HepG2 (cell line): Measurements from ENCODE around the gene POU2AF2.

ENCODE experiments used
- EZH2 ChIP-seq: conservative IDR thresholded peaks from 2 replicates; pipeline ENCODE4 v1.6.1; 2012; ENCODE audit warnings: mild to moderate bottlenecking, low read depth, low read length, moderate library complexity
- GABPB1 ChIP-seq: IDR thresholded peaks from 2 replicates; pipeline ENCODE4 v1.6.1; 2016; ENCODE audit warnings: mild to moderate bottlenecking, missing genetic modification reagents, moderate library complexity, missing compliant biosample characterization
- MAFG ChIP-seq: sonication (generic); formaldehyde crosslinking; IDR thresholded peaks from 2 replicates; pipeline ENCODE4 v1.5.1; 2020; ENCODE audit warnings: mild to moderate bottlenecking, missing genetic modification reagents
- NBN ChIP-seq: fragments of 450-650 bp; conservative IDR thresholded peaks from 2 replicates; pipeline ENCODE4 v1.6.1; 2017
- NCOA2 ChIP-seq: sonication (generic); formaldehyde crosslinking; IDR thresholded peaks from 2 replicates; pipeline ENCODE4 v1.8.0; 2022; ENCODE audit warnings: inconsistent platforms
- PHF20 ChIP-seq: sonication (generic); formaldehyde crosslinking; IDR thresholded peaks from 2 replicates; pipeline ENCODE4 v1.5.0; 2020; ENCODE audit warnings: mild to moderate bottlenecking, missing genetic modification reagents
- SUZ12 ChIP-seq: fragments of 150-350 bp; IDR thresholded peaks from 2 replicates; pipeline ENCODE4 v1.6.1; 2014; ENCODE audit warnings: low read depth, low read length
- TCF7 ChIP-seq: sonication (generic); IDR thresholded peaks from 2 replicates; pipeline ENCODE4 v1.6.1; 2016; ENCODE audit warnings: antibody characterized with exemption, low read depth
- ZNF335 ChIP-seq: sonication (generic); formaldehyde crosslinking; IDR thresholded peaks from 2 replicates; pipeline ENCODE4 v1.4.0; 2020; ENCODE audit warnings: missing genetic modification reagents
- TF ChIP-seq, protein P1 (sequence below): sonication (generic); formaldehyde crosslinking; IDR thresholded peaks from 2 replicates; pipeline ENCODE4 v1.5.0; 2020; ENCODE audit warnings: mild to moderate bottlenecking, missing genetic modification reagents, moderate library complexity
- TF ChIP-seq, protein P2 (sequence below): sonication (generic); formaldehyde crosslinking; IDR thresholded peaks from 2 replicates; pipeline ENCODE4 v1.5.0; 2020; ENCODE audit warnings: mild to moderate bottlenecking, low read depth, missing genetic modification reagents, borderline replicate concordance
- TF ChIP-seq, protein P3 (sequence below): sonication (generic); formaldehyde crosslinking; IDR thresholded peaks from 2 replicates; pipeline ENCODE4 v1.8.1; 2023; ENCODE audit warnings: mild to moderate bottlenecking, missing genetic modification reagents
- TF ChIP-seq, protein P4 (sequence below): sonication (generic); formaldehyde crosslinking; IDR thresholded peaks from 2 replicates; pipeline ENCODE4 v1.4.0; 2020; ENCODE audit warnings: missing genetic modification reagents

DNA sequence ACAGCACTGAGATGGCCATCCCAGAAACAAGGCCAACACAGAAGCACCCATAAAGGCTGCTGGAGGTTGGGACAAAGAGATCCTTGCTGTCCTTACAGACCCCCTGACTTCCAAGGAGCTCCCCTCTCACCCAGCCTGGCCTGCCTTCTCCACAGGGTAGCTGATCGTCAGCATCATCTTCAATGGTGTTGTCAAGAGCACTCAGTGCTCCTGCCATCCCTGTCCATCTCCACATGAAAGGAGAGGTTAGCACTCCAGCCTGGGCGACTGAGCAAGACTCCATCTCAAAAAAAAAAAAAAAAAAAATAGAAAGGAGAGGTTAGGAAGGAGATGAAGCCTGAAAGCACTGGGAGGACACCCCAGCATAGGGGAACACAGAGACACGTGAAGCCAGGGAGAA, 50.7 kb downstream of the POU2AF2 start:
- TF ChIP-seq, protein P1, sequence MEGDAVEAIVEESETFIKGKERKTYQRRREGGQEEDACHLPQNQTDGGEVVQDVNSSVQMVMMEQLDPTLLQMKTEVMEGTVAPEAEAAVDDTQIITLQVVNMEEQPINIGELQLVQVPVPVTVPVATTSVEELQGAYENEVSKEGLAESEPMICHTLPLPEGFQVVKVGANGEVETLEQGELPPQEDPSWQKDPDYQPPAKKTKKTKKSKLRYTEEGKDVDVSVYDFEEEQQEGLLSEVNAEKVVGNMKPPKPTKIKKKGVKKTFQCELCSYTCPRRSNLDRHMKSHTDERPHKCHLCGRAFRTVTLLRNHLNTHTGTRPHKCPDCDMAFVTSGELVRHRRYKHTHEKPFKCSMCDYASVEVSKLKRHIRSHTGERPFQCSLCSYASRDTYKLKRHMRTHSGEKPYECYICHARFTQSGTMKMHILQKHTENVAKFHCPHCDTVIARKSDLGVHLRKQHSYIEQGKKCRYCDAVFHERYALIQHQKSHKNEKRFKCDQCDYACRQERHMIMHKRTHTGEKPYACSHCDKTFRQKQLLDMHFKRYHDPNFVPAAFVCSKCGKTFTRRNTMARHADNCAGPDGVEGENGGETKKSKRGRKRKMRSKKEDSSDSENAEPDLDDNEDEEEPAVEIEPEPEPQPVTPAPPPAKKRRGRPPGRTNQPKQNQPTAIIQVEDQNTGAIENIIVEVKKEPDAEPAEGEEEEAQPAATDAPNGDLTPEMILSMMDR: no peak
- no peak for TF ChIP-seq PHF20
- no peak for TF ChIP-seq EZH2
- no peak for TF ChIP-seq NCOA2
- no peak for TF ChIP-seq TCF7
- TF ChIP-seq, protein P2, sequence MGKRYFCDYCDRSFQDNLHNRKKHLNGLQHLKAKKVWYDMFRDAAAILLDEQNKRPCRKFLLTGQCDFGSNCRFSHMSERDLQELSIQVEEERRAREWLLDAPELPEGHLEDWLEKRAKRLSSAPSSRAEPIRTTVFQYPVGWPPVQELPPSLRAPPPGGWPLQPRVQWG (CRISPR knock-in tag): no peak
- TF ChIP-seq, protein P3, sequence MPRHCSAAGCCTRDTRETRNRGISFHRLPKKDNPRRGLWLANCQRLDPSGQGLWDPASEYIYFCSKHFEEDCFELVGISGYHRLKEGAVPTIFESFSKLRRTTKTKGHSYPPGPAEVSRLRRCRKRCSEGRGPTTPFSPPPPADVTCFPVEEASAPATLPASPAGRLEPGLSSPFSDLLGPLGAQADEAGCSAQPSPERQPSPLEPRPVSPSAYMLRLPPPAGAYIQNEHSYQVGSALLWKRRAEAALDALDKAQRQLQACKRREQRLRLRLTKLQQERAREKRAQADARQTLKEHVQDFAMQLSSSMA (CRISPR knock-in tag): no peak
- no peak for TF ChIP-seq ZNF335 (CRISPR knock-in tag)
- TF ChIP-seq SUZ12: no peak
- TF ChIP-seq, protein P4, sequence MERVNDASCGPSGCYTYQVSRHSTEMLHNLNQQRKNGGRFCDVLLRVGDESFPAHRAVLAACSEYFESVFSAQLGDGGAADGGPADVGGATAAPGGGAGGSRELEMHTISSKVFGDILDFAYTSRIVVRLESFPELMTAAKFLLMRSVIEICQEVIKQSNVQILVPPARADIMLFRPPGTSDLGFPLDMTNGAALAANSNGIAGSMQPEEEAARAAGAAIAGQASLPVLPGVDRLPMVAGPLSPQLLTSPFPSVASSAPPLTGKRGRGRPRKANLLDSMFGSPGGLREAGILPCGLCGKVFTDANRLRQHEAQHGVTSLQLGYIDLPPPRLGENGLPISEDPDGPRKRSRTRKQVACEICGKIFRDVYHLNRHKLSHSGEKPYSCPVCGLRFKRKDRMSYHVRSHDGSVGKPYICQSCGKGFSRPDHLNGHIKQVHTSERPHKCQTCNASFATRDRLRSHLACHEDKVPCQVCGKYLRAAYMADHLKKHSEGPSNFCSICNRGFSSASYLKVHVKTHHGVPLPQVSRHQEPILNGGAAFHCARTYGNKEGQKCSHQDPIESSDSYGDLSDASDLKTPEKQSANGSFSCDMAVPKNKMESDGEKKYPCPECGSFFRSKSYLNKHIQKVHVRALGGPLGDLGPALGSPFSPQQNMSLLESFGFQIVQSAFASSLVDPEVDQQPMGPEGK: no peak
- no peak for TF ChIP-seq GABPB1
- no peak for TF ChIP-seq MAFG (CRISPR knock-in tag)
- TF ChIP-seq NBN: no peak
